ENCODE measurements around the gene MCM10.

DNA sequence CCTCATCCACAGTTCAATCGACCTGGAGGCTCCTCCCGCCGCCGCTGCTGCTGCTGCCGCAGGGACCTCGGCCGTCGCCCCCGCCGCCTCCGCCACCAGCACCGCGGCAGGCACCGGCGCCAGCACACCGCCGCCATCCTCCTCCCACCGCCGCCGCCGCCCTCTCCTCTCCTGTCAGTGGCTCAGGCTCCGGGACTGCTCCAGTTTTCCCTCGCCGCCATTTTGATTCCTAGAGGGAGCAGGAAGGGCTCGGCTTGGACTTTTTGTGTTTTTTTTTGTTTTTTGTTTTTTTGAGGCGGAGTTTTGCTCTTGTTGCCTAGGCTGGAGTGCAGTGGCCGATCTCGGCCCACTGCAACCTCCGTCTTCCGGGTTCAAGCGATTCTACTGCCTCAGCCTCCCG lies 3.0 kb upstream of the MCM10 start:
- TF ChIP-seq, protein P1, sequence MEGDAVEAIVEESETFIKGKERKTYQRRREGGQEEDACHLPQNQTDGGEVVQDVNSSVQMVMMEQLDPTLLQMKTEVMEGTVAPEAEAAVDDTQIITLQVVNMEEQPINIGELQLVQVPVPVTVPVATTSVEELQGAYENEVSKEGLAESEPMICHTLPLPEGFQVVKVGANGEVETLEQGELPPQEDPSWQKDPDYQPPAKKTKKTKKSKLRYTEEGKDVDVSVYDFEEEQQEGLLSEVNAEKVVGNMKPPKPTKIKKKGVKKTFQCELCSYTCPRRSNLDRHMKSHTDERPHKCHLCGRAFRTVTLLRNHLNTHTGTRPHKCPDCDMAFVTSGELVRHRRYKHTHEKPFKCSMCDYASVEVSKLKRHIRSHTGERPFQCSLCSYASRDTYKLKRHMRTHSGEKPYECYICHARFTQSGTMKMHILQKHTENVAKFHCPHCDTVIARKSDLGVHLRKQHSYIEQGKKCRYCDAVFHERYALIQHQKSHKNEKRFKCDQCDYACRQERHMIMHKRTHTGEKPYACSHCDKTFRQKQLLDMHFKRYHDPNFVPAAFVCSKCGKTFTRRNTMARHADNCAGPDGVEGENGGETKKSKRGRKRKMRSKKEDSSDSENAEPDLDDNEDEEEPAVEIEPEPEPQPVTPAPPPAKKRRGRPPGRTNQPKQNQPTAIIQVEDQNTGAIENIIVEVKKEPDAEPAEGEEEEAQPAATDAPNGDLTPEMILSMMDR (IDR thresholded peaks at IDR 0.05): no peak
- TF ChIP-seq POLR2A (IDR thresholded peaks at IDR 0.05): no peak
